PFSK-1 (cell line): ENCODE measurements around the gene MLC1.

Experiments
- FOXP2 ChIP-seq: optimal IDR thresholded peaks from 2 replicates; pipeline ENCODE3; 2011; ENCODE audit warnings: borderline replicate concordance, control low read depth, inconsistent platforms; ENCODE audit not compliant: insufficient read depth; ENCODE audit errors: extremely low read length, extremely low read depth
- POLR2AphosphoS5 ChIP-seq: IDR thresholded peaks from 2 replicates; pipeline ENCODE4 v1.6.1; 2012; ENCODE audit warnings: low read depth, mild to moderate bottlenecking, control low read depth, low read length, moderate library complexity
- SIN3A ChIP-seq: IDR thresholded peaks from 2 replicates; pipeline ENCODE4 v1.6.1; 2012; ENCODE audit warnings: mild to moderate bottlenecking, low read length, moderate library complexity, borderline replicate concordance; ENCODE audit not compliant: insufficient read depth
- TAF1 ChIP-seq: IDR thresholded peaks from 2 replicates; pipeline ENCODE4 v1.6.1; 2012; ENCODE audit warnings: low read length, control low read depth, borderline replicate concordance; ENCODE audit not compliant: insufficient read depth
- TF ChIP-seq, protein P1 (sequence below), 2 experiments: IDR thresholded peaks; 2 replicates each; pipeline versions ENCODE4 v1.6.1 to v1.8.0; 2011 to 2012; ENCODE audit warnings: low read depth in 2 of 2, low read length in 2 of 2, control low read depth in 1 of 2, inconsistent platforms in 1 of 2, mild to moderate bottlenecking in 1 of 2, moderate library complexity in 1 of 2; ENCODE audit not compliant: insufficient read depth in 1 of 2

MLC1 gene

DNA sequence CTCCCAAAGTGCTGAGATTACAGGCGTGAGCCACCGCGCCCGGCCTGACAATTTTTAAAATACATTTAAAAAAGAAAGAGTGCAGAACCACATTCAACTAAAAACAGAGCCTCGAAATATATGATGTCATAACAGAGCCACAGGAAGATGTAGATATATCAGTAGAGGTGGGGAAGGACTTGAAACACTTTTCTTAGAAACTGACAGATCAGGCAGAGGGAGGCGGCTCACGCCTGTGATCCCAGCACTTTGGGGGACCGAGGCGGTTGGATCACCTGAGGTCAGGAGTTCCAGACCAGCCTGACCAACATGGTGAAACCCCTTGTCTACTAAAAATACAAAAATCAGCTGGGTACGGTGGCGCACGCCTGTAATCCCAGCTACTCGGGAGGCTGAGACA, 7.0 kb downstream of the MLC1 start:
- no peak for TF ChIP-seq FOXP2
- no peak for TF ChIP-seq POLR2AphosphoS5
- TF ChIP-seq TAF1, result no peak
- TF ChIP-seq SIN3A, result no peak
- TF ChIP-seq, protein P1, sequence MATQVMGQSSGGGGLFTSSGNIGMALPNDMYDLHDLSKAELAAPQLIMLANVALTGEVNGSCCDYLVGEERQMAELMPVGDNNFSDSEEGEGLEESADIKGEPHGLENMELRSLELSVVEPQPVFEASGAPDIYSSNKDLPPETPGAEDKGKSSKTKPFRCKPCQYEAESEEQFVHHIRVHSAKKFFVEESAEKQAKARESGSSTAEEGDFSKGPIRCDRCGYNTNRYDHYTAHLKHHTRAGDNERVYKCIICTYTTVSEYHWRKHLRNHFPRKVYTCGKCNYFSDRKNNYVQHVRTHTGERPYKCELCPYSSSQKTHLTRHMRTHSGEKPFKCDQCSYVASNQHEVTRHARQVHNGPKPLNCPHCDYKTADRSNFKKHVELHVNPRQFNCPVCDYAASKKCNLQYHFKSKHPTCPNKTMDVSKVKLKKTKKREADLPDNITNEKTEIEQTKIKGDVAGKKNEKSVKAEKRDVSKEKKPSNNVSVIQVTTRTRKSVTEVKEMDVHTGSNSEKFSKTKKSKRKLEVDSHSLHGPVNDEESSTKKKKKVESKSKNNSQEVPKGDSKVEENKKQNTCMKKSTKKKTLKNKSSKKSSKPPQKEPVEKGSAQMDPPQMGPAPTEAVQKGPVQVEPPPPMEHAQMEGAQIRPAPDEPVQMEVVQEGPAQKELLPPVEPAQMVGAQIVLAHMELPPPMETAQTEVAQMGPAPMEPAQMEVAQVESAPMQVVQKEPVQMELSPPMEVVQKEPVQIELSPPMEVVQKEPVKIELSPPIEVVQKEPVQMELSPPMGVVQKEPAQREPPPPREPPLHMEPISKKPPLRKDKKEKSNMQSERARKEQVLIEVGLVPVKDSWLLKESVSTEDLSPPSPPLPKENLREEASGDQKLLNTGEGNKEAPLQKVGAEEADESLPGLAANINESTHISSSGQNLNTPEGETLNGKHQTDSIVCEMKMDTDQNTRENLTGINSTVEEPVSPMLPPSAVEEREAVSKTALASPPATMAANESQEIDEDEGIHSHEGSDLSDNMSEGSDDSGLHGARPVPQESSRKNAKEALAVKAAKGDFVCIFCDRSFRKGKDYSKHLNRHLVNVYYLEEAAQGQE (IDR thresholded peaks at IDR 0.05; ENCODE audit: insufficient read depth in 1 of 2, low read depth in 2 of 2, low read length in 2 of 2), result no peak

DNA sequence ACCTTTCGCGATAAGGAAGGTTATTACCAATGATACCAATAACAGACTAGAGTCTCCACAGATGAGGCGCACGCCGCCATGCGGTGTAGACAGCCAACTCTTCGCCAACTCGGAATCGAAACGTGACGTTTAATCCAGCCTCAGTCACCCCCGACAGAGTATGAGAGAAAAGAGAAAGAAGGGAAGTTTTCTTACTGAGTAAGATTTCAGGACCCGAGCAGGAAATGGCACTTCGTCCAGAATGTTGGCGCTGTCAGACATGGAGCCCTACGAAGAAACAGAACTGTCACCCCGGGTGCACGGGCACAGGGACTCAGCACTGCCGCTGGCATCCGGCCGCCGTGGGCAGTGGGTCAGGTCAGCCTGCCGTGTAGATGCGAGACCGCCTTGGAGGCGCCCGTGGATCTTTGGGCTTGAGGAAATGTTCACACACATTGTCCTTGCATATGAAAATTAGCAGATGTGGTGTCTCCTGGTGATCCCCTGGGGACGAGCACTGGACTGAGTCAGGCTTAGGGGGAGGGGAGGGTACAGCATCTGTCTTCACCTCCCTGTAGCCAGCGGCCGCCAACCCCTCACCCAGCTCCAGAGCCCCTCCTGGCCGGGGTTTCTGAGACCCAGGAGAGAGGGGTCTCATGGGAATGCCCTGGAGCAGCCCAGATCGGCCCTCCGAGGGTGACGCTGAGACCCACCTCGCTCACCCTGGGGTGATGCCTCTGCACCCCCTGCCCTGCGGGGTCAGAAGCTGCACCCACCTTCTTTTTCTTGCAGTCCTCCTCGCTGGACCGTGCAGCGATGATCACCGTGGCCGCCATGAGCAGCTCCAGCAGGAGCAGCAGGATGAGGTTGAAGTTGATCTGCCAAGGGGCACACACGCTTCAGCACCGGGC, 8.3 kb downstream of the MLC1 start:
- TF ChIP-seq FOXP2 (no peak), SIN3A (no peak), TAF1 (no peak), POLR2AphosphoS5 (no peak)
- TF ChIP-seq, protein P1 (IDR thresholded peaks at IDR 0.05; ENCODE audit: insufficient read depth in 1 of 2, low read depth in 2 of 2, low read length in 2 of 2), result no peak

DNA sequence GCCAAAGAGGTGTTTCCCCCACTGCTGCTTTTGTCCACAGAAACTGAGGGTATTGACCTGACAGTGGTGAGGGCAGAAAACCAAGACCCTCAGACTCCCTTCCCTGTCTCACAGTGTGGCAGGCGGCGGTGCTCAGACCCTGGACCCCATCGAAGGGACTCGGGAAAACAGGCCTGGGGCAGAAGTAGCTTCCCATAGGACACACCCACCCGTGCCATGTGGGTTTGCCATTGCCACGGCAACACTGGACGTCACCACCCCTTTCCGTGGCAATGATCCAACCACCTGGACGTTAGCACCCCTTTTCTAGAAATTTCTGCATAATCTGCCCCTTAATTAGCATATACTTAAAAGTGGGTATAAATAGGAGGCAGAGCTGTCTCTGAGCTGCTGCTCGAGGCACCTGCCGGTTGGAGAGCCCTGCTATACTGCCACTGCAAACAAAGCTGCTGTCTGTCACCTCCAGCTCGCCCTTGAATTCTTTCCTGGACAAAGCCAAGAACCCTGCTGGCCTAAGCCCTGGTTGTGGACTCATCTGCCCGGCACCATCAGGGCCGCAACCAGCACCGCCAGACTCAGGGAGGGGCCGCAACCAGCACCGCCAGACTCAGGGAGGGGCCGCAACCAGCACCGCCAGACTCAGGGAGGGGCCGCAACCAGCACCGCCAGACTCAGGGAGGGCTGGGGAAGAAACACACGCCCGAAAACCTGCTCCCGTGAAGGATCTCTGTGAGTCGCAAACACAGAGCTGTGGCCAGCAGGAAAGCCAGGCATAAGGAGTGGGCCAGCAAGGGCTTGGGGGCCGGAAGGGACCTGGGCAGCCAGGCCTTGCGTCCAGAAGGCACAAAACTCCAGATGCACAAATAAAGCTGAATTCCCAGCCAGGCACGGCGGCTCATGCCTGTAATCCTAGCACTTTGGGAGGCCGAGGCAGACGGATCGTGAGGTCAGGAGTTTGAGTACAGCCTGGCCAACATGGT, 10.4 kb downstream of the MLC1 start:
- TF ChIP-seq, protein P1 (IDR thresholded peaks at IDR 0.05; ENCODE audit: insufficient read depth in 1 of 2, low read depth in 2 of 2, low read length in 2 of 2), result no peak
- TF ChIP-seq FOXP2, result no peak
- TF ChIP-seq SIN3A, result no peak
- TF ChIP-seq TAF1, result no peak
- TF ChIP-seq POLR2AphosphoS5, result no peak

DNA sequence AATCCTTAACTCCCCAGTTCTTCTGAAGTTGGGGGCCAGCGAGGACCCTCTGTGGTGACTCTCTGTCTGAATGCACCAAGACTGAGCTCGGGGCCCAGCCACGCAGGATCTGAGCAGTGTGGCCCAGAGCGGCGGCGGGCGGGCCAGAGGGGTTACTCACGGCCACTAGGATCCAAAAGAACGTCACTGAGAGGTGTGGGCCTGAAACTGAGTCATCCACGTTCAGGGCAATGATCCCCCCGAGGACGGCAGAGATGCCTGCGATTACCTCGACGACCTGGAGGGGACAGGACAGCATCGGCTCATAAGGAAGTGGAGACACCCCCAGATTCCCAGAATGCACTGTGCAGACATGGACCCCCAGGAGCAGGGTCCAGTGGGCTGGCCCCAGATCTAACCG, 11.2 kb downstream of the MLC1 start:
- no peak for TF ChIP-seq TAF1
- no peak for TF ChIP-seq POLR2AphosphoS5
- TF ChIP-seq, protein P1 (IDR thresholded peaks at IDR 0.05; ENCODE audit: insufficient read depth in 1 of 2, low read depth in 2 of 2, low read length in 2 of 2), result no peak
- TF ChIP-seq FOXP2, result no peak
- no peak for TF ChIP-seq SIN3A
